HG03342 (cell line): ENCODE measurements around the gene GOLGA6D.
"Not testable (repeated sequence)": the region's sequence is repeated elsewhere in the genome, so short reads cannot be mapped to it uniquely, and the experiment has no call there.

Experiments used
- ATAC-seq: cut with Tn5 transposase; IDR thresholded peaks from one replicate; pipeline ENCODE4 v1.9.1; 2021; ENCODE audit warnings: mild to moderate bottlenecking, moderate library complexity; ENCODE audit not compliant: unreplicated experiment

The GOLGA6D gene

GRCh38 chr15:75282572-75282971 is at the start of gene GOLGA6D:
TSS of gene GOLGA6D (plus strand) at chr15:75282835. CDS start at chr15:75282876, 41 bp downstream.
- not testable (repeated sequence) for ATAC-seq

- no peak for ATAC-seq
Observed at GRCh38 chr15:75233504-75234190, 49.0 kb upstream of the GOLGA6D start.

- no peak for ATAC-seq
Observed at GRCh38 chr15:75234191-75234810, 48.3 kb upstream of the GOLGA6D start.

GRCh38 chr15:75235051-75235673 is 47.5 kb upstream of the GOLGA6D start:
- ATAC-seq, result no peak

- ATAC-seq, result no peak
Observed at GRCh38 chr15:75235760-75236729, 46.6 kb upstream of the GOLGA6D start.

GRCh38 chr15:75237316-75237982 is 45.2 kb upstream of the GOLGA6D start:
- ATAC-seq, result no peak

- ATAC-seq, result no peak
Observed at GRCh38 chr15:75238150-75238549, 44.5 kb upstream of the GOLGA6D start.

- not testable (repeated sequence) for ATAC-seq
Observed at GRCh38 chr15:75245741-75246140, 36.9 kb upstream of the GOLGA6D start.

GRCh38 chr15:75248991-75249390 is 33.6 kb upstream of the GOLGA6D start:
- ATAC-seq, result not testable (repeated sequence)

- ATAC-seq, result no peak
Observed at GRCh38 chr15:75249726-75250125, 32.9 kb upstream of the GOLGA6D start.

GRCh38 chr15:75251343-75251742 is 31.3 kb upstream of the GOLGA6D start:
- ATAC-seq, result not testable (repeated sequence)

- not testable (repeated sequence) for ATAC-seq
Observed at GRCh38 chr15:75252285-75252684, 30.4 kb upstream of the GOLGA6D start.

- ATAC-seq, result not testable (repeated sequence)
Observed at GRCh38 chr15:75258034-75258433, 24.6 kb upstream of the GOLGA6D start, which contains the start of gene GOLGA6C. TSS of gene GOLGA6C (plus strand) at chr15:75258334. CDS start at chr15:75258599, 265 bp downstream.

- ATAC-seq, result not testable (repeated sequence)
Observed at GRCh38 chr15:75258620-75259343, 23.9 kb upstream of the GOLGA6D start.

- not testable (repeated sequence) for ATAC-seq
Observed at GRCh38 chr15:75259873-75260272, 22.8 kb upstream of the GOLGA6D start.

- not testable (repeated sequence) for ATAC-seq
Observed at GRCh38 chr15:75273751-75274359, 8.8 kb upstream of the GOLGA6D start.

GRCh38 chr15:75274509-75275107 is 8.0 kb upstream of the GOLGA6D start:
- peak; percentile 73 for ATAC-seq

- ATAC-seq, result not testable (repeated sequence)
Observed at GRCh38 chr15:75275617-75276016, 7.0 kb upstream of the GOLGA6D start.

GRCh38 chr15:75278497-75278896 is 4.1 kb upstream of the GOLGA6D start:
- ATAC-seq, result not testable (repeated sequence)
